ENCODE measurements around the gene YIF1B. TPM values are rescaled to one million over a fixed set of nuclear protein-coding genes. Genes with fewer than 3 reads are reported as not detected.

The YIF1B gene
- total and polyA plus RNA-seq, 7 experiments from 2014 or later = 26.1 to 84.7 (median 38.2) TPM

DNA sequence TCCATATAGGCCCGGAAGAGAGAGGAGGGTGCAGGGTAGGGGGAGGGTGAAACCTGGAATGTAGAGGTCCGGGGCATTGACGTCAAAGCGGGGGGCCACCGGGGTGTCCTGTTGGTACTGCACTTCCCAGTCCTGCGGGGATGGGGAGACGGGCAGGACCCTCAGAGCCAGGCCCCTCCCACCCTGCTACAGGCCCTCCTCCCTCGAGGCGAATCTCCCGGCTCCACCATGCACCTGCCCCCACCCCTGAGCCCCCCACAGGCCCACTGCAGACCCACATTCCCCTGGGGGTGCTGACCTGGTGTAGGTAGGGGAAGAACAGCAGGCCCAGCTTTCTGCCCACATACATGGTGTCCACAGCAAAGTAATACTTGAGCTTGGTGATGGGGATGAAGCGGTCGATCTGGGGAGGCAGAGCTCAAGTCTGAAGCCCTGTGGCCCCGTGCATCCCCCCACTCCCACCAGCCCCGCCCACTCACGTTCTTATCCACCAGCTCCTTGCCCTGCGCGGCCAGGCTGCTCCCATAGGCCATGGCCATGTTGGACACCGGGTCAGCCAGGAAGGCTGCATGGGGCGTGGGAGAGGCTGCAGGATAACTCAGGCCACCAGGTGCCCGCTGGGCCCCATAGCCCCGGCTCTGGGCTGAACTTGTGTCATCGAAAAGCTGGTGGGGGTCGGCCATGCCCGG lies 6.7 kb downstream of the YIF1B start:
- H3K4me1 Mint-ChIP-seq = peaks cover 4 to 21% (median 15%) of the 10 kb centered on the region in 7 donors
- Histone ChIP-seq H3K4me1 (ENCODE audit: control insufficient read depth in 2 of 2, insufficient read depth in 2 of 2, low read length in 2 of 2) (no peaks in the 10 kb centered on the region), H3K27me3 (ENCODE audit: control insufficient read depth in 2 of 2, insufficient read depth in 2 of 2, low read length in 2 of 2) (no peaks in the 10 kb centered on the region), H3K4me3 (ENCODE audit: low read length) (no peak overlapping the region), H3K9me3 (ENCODE audit: control insufficient read depth in 2 of 3, low read length in 3 of 3) (no peaks in the 10 kb centered on the region), H3K27ac (ENCODE audit: low read depth, low read length) (no peak overlapping the region), H3K36me3 (ENCODE audit: control insufficient read depth in 2 of 3, insufficient read depth in 3 of 3, low read length in 3 of 3) (peaks cover 0 to 38% (median 0%) of the 10 kb centered on the region in 3 experiments)
- peaks cover 4 to 20% (median 5%) of the 10 kb centered on the region in 5 donors for H3K36me3 Mint-ChIP-seq
- ATAC-seq (no peak), DNase-seq (no peak)
- CTCF ChIA-PET = no interaction called here
- H3K4me3 Mint-ChIP-seq = no peak overlapping the region
- no peaks in the 10 kb centered on the region for H3K27me3 Mint-ChIP-seq
- POLR2A ChIA-PET = interaction anchor here (1.8 kb wide), 1 partner anchor 11 kb away, joined by 4 read pairs; no protein-coding TSS in a partner anchor
- H3K27ac Mint-ChIP-seq = no peak overlapping the region
- H3K9me3 Mint-ChIP-seq = no peaks in the 10 kb centered on the region
- intact Hi-C loops (cut with micrococcal nuclease) = no loop called here

DNA sequence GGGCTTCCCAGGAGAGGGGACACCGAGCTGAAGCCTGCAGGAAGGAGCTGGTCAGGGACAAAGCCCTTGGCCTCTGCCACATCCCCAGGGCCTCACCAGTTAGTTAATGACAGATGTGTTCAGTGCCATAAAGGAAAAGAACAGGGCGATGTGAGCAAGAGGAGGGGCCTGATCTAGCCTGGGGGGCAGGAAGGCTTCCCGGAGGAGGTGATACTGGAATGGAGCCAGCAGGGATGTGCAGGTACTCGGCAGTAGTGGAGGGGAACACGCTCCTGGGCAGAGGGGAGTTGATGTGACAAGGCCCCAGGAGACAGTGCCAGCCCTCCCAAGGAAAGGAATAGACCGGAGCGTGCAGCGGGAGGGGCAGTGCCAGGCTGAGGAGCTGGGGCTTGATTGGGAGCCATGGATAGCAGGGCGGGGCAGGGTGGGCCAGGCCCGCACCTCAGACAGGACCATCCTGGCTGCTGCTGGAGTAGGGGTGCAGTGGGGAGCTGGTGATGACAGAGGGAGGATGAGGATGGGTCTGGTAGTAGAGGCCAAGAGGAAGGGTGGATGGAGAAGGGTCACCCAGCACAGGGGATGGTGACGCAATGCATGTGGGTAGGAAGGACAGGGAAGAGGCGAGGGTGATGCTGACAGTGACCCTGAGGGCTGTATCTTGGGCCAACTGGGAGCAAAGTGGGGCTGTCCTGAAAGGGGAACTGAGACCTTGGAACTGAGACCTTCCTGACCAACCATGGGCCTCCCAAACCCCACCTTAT lies 7.6 kb downstream of the YIF1B start:
- DNase-seq = no peak
- Mint-ChIP-seq H3K27ac (no peak overlapping the region), H3K9me3 (no peaks in the 10 kb centered on the region), H3K36me3 (peaks cover 4 to 20% (median 5%) of the 10 kb centered on the region in 5 donors), H3K4me1 (peaks cover 0 to 16% (median 9%) of the 10 kb centered on the region in 7 donors), H3K27me3 (no peaks in the 10 kb centered on the region), H3K4me3 (no peak overlapping the region)
- Histone ChIP-seq H3K27me3 (ENCODE audit: control insufficient read depth in 2 of 2, insufficient read depth in 2 of 2, low read length in 2 of 2) (no peaks in the 10 kb centered on the region), H3K36me3 (ENCODE audit: control insufficient read depth in 2 of 3, insufficient read depth in 3 of 3, low read length in 3 of 3) (peaks cover 0 to 38% (median 0%) of the 10 kb centered on the region in 3 experiments), H3K4me3 (ENCODE audit: low read length) (no peak overlapping the region), H3K9me3 (ENCODE audit: control insufficient read depth in 2 of 3, low read length in 3 of 3) (no peaks in the 10 kb centered on the region), H3K4me1 (ENCODE audit: control insufficient read depth in 2 of 2, insufficient read depth in 2 of 2, low read length in 2 of 2) (no peaks in the 10 kb centered on the region), H3K27ac (ENCODE audit: low read depth, low read length) (no peak overlapping the region)
- ChIA-PET CTCF (no interaction called here), POLR2A (no interaction called here)
- intact Hi-C loops (cut with micrococcal nuclease) = no loop called here
- ATAC-seq = no peak

- Histone ChIP-seq H3K27ac (ENCODE audit: low read depth, low read length) (no peak overlapping the region), H3K4me3 (ENCODE audit: low read length) (no peak overlapping the region), H3K4me1 (ENCODE audit: control insufficient read depth in 2 of 2, insufficient read depth in 2 of 2, low read length in 2 of 2) (no peaks in the 10 kb centered on the region), H3K9me3 (ENCODE audit: control insufficient read depth in 2 of 3, low read length in 3 of 3) (no peaks in the 10 kb centered on the region), H3K27me3 (ENCODE audit: control insufficient read depth in 2 of 2, insufficient read depth in 2 of 2, low read length in 2 of 2) (no peaks in the 10 kb centered on the region), H3K36me3 (ENCODE audit: control insufficient read depth in 2 of 3, insufficient read depth in 3 of 3, low read length in 3 of 3) (peaks cover 0 to 38% (median 0%) of the 10 kb centered on the region in 3 experiments)
- Mint-ChIP-seq H3K9me3 (peaks cover 0 to 1% (median 0%) of the 10 kb centered on the region in 11 donors), H3K4me1 (peaks cover 0 to 14% (median 7%) of the 10 kb centered on the region in 7 donors), H3K27ac (peak overlapping the region in 1 of 9 donors; percentile 20), H3K36me3 (peaks cover 4 to 19% (median 5%) of the 10 kb centered on the region in 5 donors), H3K4me3 (no peak overlapping the region), H3K27me3 (no peaks in the 10 kb centered on the region)
- DNase-seq (no peak), ATAC-seq (no peak)
- CTCF ChIA-PET = no interaction called here
- intact Hi-C loops (cut with micrococcal nuclease) = no loop called here
- POLR2A ChIA-PET = no interaction called here
Observed at GRCh38 chr19:38307597-38307996, 8.2 kb downstream of the YIF1B start.

- Mint-ChIP-seq H3K27me3 (no peaks in the 10 kb centered on the region), H3K36me3 (peaks cover 4 to 18% (median 5%) of the 10 kb centered on the region in 5 donors), H3K4me3 (no peak overlapping the region), H3K9me3 (peaks cover 0 to 2% (median 0%) of the 10 kb centered on the region in 11 donors), H3K27ac (peak overlapping the region in 1 of 9 donors; percentile 20), H3K4me1 (peaks cover 0 to 11% (median 4%) of the 10 kb centered on the region in 7 donors)
- H3K9me3 ChIP-seq (ENCODE audit: control insufficient read depth in 2 of 3, low read length in 3 of 3) = no peaks in the 10 kb centered on the region
- CTCF ChIA-PET = no interaction called here
- no peaks in the 10 kb centered on the region for H3K27me3 ChIP-seq (ENCODE audit: control insufficient read depth in 2 of 2, insufficient read depth in 2 of 2, low read length in 2 of 2)
- POLR2A ChIA-PET = no interaction called here
- ATAC-seq (no peak), DNase-seq (no peak)
- peaks cover 0 to 38% (median 0%) of the 10 kb centered on the region in 3 experiments for H3K36me3 ChIP-seq (ENCODE audit: control insufficient read depth in 2 of 3, insufficient read depth in 3 of 3, low read length in 3 of 3)
- no peaks in the 10 kb centered on the region for H3K4me1 ChIP-seq (ENCODE audit: control insufficient read depth in 2 of 2, insufficient read depth in 2 of 2, low read length in 2 of 2)
- intact Hi-C loops (cut with micrococcal nuclease) = no loop called here
- H3K4me3 ChIP-seq (ENCODE audit: low read length) = no peak overlapping the region
- H3K27ac ChIP-seq (ENCODE audit: low read depth, low read length) = no peak overlapping the region
Observed at GRCh38 chr19:38307076-38307475, 8.7 kb downstream of the YIF1B start.

DNA sequence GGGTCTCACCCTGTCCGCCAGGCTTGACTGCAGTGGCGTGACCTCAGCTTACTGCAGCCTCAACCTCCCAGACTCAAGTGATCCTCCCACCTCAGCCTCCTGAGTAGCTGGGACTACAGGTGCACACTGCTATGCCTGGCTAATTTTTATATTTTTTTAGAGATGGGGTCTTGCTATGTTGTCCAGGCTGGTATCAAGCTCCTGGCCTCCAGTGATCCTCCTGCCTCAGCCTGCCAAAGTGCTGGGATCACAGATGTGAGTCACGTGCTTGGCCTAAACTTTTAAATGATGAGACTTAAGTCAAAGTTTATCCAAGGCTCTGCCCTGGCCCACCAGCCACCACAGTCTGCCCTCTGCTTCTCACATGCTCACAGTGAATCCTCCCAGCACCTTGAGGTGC lies 9.5 kb downstream of the YIF1B start:
- Histone ChIP-seq H3K36me3 (ENCODE audit: control insufficient read depth in 2 of 3, insufficient read depth in 3 of 3, low read length in 3 of 3) (peaks cover 0 to 38% (median 0%) of the 10 kb centered on the region in 3 experiments), H3K27me3 (ENCODE audit: control insufficient read depth in 2 of 2, insufficient read depth in 2 of 2, low read length in 2 of 2) (no peaks in the 10 kb centered on the region), H3K9me3 (ENCODE audit: control insufficient read depth in 2 of 3, low read length in 3 of 3) (no peaks in the 10 kb centered on the region), H3K4me3 (ENCODE audit: low read length) (no peak overlapping the region), H3K27ac (ENCODE audit: low read depth, low read length) (no peak overlapping the region), H3K4me1 (ENCODE audit: control insufficient read depth in 2 of 2, insufficient read depth in 2 of 2, low read length in 2 of 2) (no peaks in the 10 kb centered on the region)
- H3K36me3 Mint-ChIP-seq = peaks cover 4 to 18% (median 5%) of the 10 kb centered on the region in 5 donors
- H3K9me3 Mint-ChIP-seq = peaks cover 0 to 2% (median 0%) of the 10 kb centered on the region in 11 donors
- no peak overlapping the region for H3K4me3 Mint-ChIP-seq
- POLR2A ChIA-PET = no interaction called here
- no peak for DNase-seq
- no peak overlapping the region for H3K27ac Mint-ChIP-seq
- CTCF ChIA-PET = interaction anchor here (0.6 kb wide), 1 partner anchor 29 kb away, joined by 3 read pairs; no protein-coding TSS in a partner anchor
- no peak for ATAC-seq
- intact Hi-C loops (cut with micrococcal nuclease) = no loop called here
- H3K27me3 Mint-ChIP-seq = no peaks in the 10 kb centered on the region
- H3K4me1 Mint-ChIP-seq = peaks cover 0 to 10% (median 4%) of the 10 kb centered on the region in 7 donors

GRCh38 chr19:38304866-38305429 lies 10.8 kb downstream of the YIF1B start:
- Histone ChIP-seq H3K27ac (ENCODE audit: low read depth, low read length) (no peak overlapping the region), H3K4me1 (ENCODE audit: control insufficient read depth in 2 of 2, insufficient read depth in 2 of 2, low read length in 2 of 2) (no peaks in the 10 kb centered on the region), H3K9me3 (ENCODE audit: control insufficient read depth in 2 of 3, low read length in 3 of 3) (no peaks in the 10 kb centered on the region), H3K4me3 (ENCODE audit: low read length) (no peak overlapping the region), H3K27me3 (ENCODE audit: control insufficient read depth in 2 of 2, insufficient read depth in 2 of 2, low read length in 2 of 2) (no peaks in the 10 kb centered on the region), H3K36me3 (ENCODE audit: control insufficient read depth in 2 of 3, insufficient read depth in 3 of 3, low read length in 3 of 3) (peaks cover 0 to 38% (median 0%) of the 10 kb centered on the region in 3 experiments)
- intact Hi-C loops (cut with micrococcal nuclease) = no loop called here
- no peak for DNase-seq
- Mint-ChIP-seq H3K36me3 (peaks cover 0 to 11% (median 0%) of the 10 kb centered on the region in 5 donors), H3K4me3 (no peak overlapping the region), H3K27me3 (no peaks in the 10 kb centered on the region), H3K27ac (no peak overlapping the region), H3K9me3 (peaks cover 0 to 2% (median 0%) of the 10 kb centered on the region in 11 donors), H3K4me1 (peaks cover 0 to 8% (median 0%) of the 10 kb centered on the region in 7 donors)
- ChIA-PET CTCF (interaction anchor here (1.0 kb wide), 1 partner anchor 61 kb away, joined by 3 read pairs; no protein-coding TSS in a partner anchor), POLR2A (no interaction called here)
- no peak for ATAC-seq
